ENCODE results near the gene TP53BP2.

The TP53BP2 gene

DNA sequence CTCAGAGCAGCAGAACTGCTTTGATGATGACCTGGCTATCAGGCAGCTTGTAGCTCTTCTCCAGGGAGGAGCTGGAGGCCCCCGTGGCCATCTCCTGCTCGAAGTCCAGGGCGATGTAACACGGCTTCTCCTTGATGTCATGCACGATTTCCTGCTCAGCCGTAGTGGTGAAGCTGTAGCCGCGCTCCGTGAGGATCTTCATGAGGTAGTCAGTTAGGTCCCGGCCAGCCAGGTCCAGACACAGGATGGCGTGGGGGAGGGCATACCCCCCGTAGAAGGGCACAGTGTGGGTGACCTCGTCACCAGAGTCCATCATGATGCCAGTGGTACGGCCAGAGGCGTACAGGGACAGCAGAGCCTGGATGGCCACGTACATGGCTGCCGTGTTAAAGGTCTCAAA lies 18.3 kb upstream of the TP53BP2 start:
- TF ChIP-seq, protein P1, sequence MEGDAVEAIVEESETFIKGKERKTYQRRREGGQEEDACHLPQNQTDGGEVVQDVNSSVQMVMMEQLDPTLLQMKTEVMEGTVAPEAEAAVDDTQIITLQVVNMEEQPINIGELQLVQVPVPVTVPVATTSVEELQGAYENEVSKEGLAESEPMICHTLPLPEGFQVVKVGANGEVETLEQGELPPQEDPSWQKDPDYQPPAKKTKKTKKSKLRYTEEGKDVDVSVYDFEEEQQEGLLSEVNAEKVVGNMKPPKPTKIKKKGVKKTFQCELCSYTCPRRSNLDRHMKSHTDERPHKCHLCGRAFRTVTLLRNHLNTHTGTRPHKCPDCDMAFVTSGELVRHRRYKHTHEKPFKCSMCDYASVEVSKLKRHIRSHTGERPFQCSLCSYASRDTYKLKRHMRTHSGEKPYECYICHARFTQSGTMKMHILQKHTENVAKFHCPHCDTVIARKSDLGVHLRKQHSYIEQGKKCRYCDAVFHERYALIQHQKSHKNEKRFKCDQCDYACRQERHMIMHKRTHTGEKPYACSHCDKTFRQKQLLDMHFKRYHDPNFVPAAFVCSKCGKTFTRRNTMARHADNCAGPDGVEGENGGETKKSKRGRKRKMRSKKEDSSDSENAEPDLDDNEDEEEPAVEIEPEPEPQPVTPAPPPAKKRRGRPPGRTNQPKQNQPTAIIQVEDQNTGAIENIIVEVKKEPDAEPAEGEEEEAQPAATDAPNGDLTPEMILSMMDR (IDR thresholded peaks at IDR 0.05; ENCODE audit: low read depth, low read length) = no peak
- no peak overlapping the region for H3K4me3 ChIP-seq (ENCODE audit: low read depth, low read length)

DNA sequence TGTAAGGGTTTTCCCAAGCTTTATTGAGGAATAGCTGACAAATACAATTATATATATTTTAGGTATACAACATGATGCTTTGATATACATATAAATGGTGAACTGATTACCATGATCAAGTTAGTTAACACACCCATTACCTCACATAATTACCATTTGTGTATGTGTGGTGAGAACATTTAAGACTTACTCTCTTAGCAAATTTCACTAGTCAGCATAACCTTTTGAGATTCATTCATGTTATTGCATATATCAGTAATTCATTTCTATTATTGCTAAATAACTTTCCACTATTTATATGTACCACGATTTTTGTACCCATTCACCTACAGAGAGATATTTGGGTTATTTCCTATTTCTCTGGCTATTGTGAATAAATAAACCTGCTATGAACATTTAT lies 16.2 kb upstream of the TP53BP2 start:
- H3K4me3 ChIP-seq (ENCODE audit: low read depth, low read length) = no peak overlapping the region
- TF ChIP-seq, protein P1 (IDR thresholded peaks at IDR 0.05; ENCODE audit: low read depth, low read length) = no peak

GRCh38 chr1:223860051-223860622 lies 14.4 kb upstream of the TP53BP2 start:
- TF ChIP-seq, protein P1 (IDR thresholded peaks at IDR 0.05; ENCODE audit: low read depth, low read length) = no peak
- H3K4me3 ChIP-seq (ENCODE audit: low read depth, low read length) = no peak overlapping the region

DNA sequence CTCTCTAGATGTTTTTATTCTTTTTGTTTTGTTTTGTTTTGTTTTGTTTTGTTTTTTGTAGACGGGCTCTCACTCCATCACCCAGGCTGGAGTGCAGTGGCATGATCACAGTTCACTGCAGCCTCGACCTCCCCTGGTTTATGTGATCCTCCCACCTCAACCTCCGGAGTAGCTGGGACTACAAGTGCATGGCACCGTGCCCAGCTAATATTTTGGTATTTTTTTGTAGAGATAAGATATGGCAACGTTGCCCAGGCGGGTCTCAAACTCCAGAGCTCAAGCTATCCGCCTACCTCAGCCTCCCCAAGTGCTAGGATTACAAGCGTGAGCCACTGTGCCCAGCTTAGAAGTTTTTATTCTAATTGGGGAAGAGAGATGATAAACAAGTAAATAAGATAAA lies 13.3 kb upstream of the TP53BP2 start:
- no peak overlapping the region for H3K4me3 ChIP-seq (ENCODE audit: low read depth, low read length)
- TF ChIP-seq, protein P1 (IDR thresholded peaks at IDR 0.05; ENCODE audit: low read depth, low read length) = no peak

- TF ChIP-seq, protein P1 (IDR thresholded peaks at IDR 0.05; ENCODE audit: low read depth, low read length) = no peak
- no peak overlapping the region for H3K4me3 ChIP-seq (ENCODE audit: low read depth, low read length)
These were observed 10.6 kb upstream of the TP53BP2 start for GRCh38 chr1:223856386-223856785.

- TF ChIP-seq, protein P1 (IDR thresholded peaks at IDR 0.05; ENCODE audit: low read depth, low read length) = no peak
- no peak overlapping the region for H3K4me3 ChIP-seq (ENCODE audit: low read depth, low read length)
These were observed 8.0 kb upstream of the TP53BP2 start for GRCh38 chr1:223853748-223854147.

- TF ChIP-seq, protein P1 (IDR thresholded peaks at IDR 0.05; ENCODE audit: low read depth, low read length) = no peak
These were observed 7.5 kb upstream of the TP53BP2 start for GRCh38 chr1:223853275-223853674.

More at GRCh38 chr1:223853275-223853674, 7.5 kb upstream of the TP53BP2 start:
- no peak overlapping the region for H3K4me3 ChIP-seq (ENCODE audit: low read depth, low read length)

Measured in WI38 (cell line).